Mesothelial cell of epicardium (in vitro differentiated cells): Measurements from ENCODE around the gene GRIK1. TPM values are rescaled to one million over a fixed set of nuclear protein-coding genes. Genes with fewer than 3 reads are reported as not detected.

Experiments used
- DNase-seq, 2 experiments: peaks; one replicate each; pipeline ENCODE4 v3.0.0; 2021; ENCODE audit warnings: low spot score in 2 of 2; ENCODE audit not compliant: unreplicated experiment in 2 of 2
- H3K27ac Mint-ChIP-seq: 2 replicates; pipeline ENCODE4 v1.8.0; 2021; ENCODE audit warnings: mixed read lengths
- H3K27me3 Mint-ChIP-seq: 2 replicates; pipeline ENCODE4 v1.8.0; 2021; ENCODE audit warnings: low read depth, mixed read lengths
- H3K36me3 Mint-ChIP-seq: 2 replicates; pipeline ENCODE4 v1.8.0; 2021; ENCODE audit warnings: mixed read lengths
- H3K4me1 Mint-ChIP-seq: 2 replicates; pipeline ENCODE4 v1.8.0; 2021; ENCODE audit warnings: mixed read lengths
- H3K4me3 Mint-ChIP-seq: 2 replicates; pipeline ENCODE4 v1.8.0; 2021; ENCODE audit warnings: mild to moderate bottlenecking, moderate library complexity, mixed read lengths
- H3K9me3 Mint-ChIP-seq: 2 replicates; pipeline ENCODE4 v1.8.0; 2021; ENCODE audit warnings: mixed read lengths
- CTCF ChIP-seq: fragments of 200-600 bp; sonication (generic); IDR thresholded peaks from one replicate; pipeline ENCODE4 v1.5.0; 2021; ENCODE audit warnings: antibody characterized with exemption; ENCODE audit not compliant: unreplicated experiment
- total RNA-seq: library from RNA; stranded (reverse); gene quantifications from 3 replicates; pipeline ENCODE4 v1.2.1, GENCODE V29; 2021

The GRIK1 gene
- total RNA-seq, 1 donor from 2014 or later, result 5.9 TPM

GRCh38 chr21:29637553-29637952, 302.2 kb downstream of the GRIK1 start:
- H3K27ac Mint-ChIP-seq, result no peak overlapping the region
- no peak for TF ChIP-seq CTCF
- DNase-seq, result no peak
- no peaks in the 10 kb centered on the region for H3K9me3 Mint-ChIP-seq
- peaks cover 7% of the 10 kb centered on the region for H3K4me1 Mint-ChIP-seq
- no peaks in the 10 kb centered on the region for H3K27me3 Mint-ChIP-seq
- H3K36me3 Mint-ChIP-seq, result no peaks in the 10 kb centered on the region
- H3K4me3 Mint-ChIP-seq, result no peak overlapping the region

- Mint-ChIP-seq H3K9me3 (no peaks in the 10 kb centered on the region), H3K27me3 (no peaks in the 10 kb centered on the region), H3K36me3 (no peaks in the 10 kb centered on the region), H3K4me3 (no peak overlapping the region), H3K27ac (no peak overlapping the region), H3K4me1 (peaks cover 7% of the 10 kb centered on the region)
- TF ChIP-seq CTCF, result no peak
- no peak for DNase-seq
Observed at GRCh38 chr21:29637134-29637533, 302.7 kb downstream of the GRIK1 start.

GRCh38 chr21:29634418-29634817, 305.4 kb downstream of the GRIK1 start:
- no peak for DNase-seq
- no peak for TF ChIP-seq CTCF
- no peak overlapping the region for H3K27ac Mint-ChIP-seq
- no peak overlapping the region for H3K4me3 Mint-ChIP-seq
- H3K4me1 Mint-ChIP-seq, result peaks cover 2% of the 10 kb centered on the region
- no peaks in the 10 kb centered on the region for H3K9me3 Mint-ChIP-seq
- no peaks in the 10 kb centered on the region for H3K27me3 Mint-ChIP-seq
- H3K36me3 Mint-ChIP-seq, result no peaks in the 10 kb centered on the region

GRCh38 chr21:29633756-29634155, 306.0 kb downstream of the GRIK1 start:
- Mint-ChIP-seq H3K27ac (no peak overlapping the region), H3K9me3 (no peaks in the 10 kb centered on the region), H3K36me3 (no peaks in the 10 kb centered on the region)

GRCh38 chr21:29630441-29630840, 309.4 kb downstream of the GRIK1 start:
- Mint-ChIP-seq H3K4me1 (peaks cover 2% of the 10 kb centered on the region), H3K9me3 (no peaks in the 10 kb centered on the region), H3K4me3 (no peak overlapping the region), H3K27ac (no peak overlapping the region), H3K36me3 (no peaks in the 10 kb centered on the region), H3K27me3 (no peaks in the 10 kb centered on the region)
- no peak for DNase-seq
- TF ChIP-seq CTCF, result no peak

More at GRCh38 chr21:29633756-29634155, 306.0 kb downstream of the GRIK1 start:
- no peak for DNase-seq
- Mint-ChIP-seq H3K27me3 (no peaks in the 10 kb centered on the region), H3K4me3 (no peak overlapping the region), H3K4me1 (peaks cover 2% of the 10 kb centered on the region)
- no peak for TF ChIP-seq CTCF

- H3K9me3 Mint-ChIP-seq, result peaks cover 3% of the 10 kb centered on the region
- no peaks in the 10 kb centered on the region for H3K36me3 Mint-ChIP-seq
- no peak for TF ChIP-seq CTCF
- H3K4me3 Mint-ChIP-seq, result no peak overlapping the region
- no peak for DNase-seq
- H3K4me1 Mint-ChIP-seq, result no peaks in the 10 kb centered on the region
- H3K27me3 Mint-ChIP-seq, result no peaks in the 10 kb centered on the region
- H3K27ac Mint-ChIP-seq, result no peak overlapping the region
Observed at GRCh38 chr21:29627905-29628304, 311.9 kb downstream of the GRIK1 start.
